AG04450 (cell line): Measurements from ENCODE around the gene ARHGAP32. TPM values are rescaled to one million over a fixed set of nuclear protein-coding genes. Genes with fewer than 3 reads are reported as not detected.

ENCODE experiments used
- CTCF ChIA-PET: fragments of 300-600, 350-600 bp; formaldehyde crosslinking; extraction: SDS; loops from one replicate; lab custom pipeline; 2022; ENCODE audit warnings: antibody characterized with exemption, inconsistent platforms; lab: Charles Lee
- POLR2A ChIA-PET: fragments of 350-600 bp; formaldehyde crosslinking; extraction: SDS; loops from one replicate; lab custom pipeline; 2021; ENCODE audit warnings: antibody characterized with exemption, inconsistent platforms; lab: Yijun Ruan, JAX
- DNase-seq: peaks from one replicate; pipeline ENCODE4 v3.0.0-alpha.2; 2011; ENCODE audit warnings: low read depth, low spot score
- H3K27ac ChIP-seq: one replicate; pipeline ENCODE4 v1.5.1; 2012; ENCODE audit warnings: low read depth, low read length, control low read depth
- H3K27me3 ChIP-seq: one replicate; pipeline ENCODE4 v1.6.0; 2012; ENCODE audit warnings: low read length; ENCODE audit not compliant: control insufficient read depth, insufficient read depth
- H3K4me3 ChIP-seq: 2 replicates; pipeline ENCODE4 v1.5.1; 2011; ENCODE audit warnings: mild to moderate bottlenecking, low read depth, low read length, control low read depth
- H3K9me3 ChIP-seq: 2 replicates; pipeline ENCODE4 v1.5.1; 2012; ENCODE audit warnings: low read length; ENCODE audit not compliant: control insufficient read depth, insufficient read depth
- polyA plus RNA-seq: library from polyadenylated mRNA; depleted of rRNA; stranded (reverse); fragments of >200 nt; gene quantifications from 2 replicates; pipeline ENCODE4 v1.2.3, GENCODE V29; 2011
- TF ChIP-seq, protein P1 (sequence below): IDR thresholded peaks from 2 replicates; pipeline ENCODE4 v1.5.1; 2011; ENCODE audit warnings: low read depth, low read length, control low read depth, inconsistent platforms

ARHGAP32 gene
- polyA plus RNA-seq, 1 experiment, result 7.5 TPM

DNA sequence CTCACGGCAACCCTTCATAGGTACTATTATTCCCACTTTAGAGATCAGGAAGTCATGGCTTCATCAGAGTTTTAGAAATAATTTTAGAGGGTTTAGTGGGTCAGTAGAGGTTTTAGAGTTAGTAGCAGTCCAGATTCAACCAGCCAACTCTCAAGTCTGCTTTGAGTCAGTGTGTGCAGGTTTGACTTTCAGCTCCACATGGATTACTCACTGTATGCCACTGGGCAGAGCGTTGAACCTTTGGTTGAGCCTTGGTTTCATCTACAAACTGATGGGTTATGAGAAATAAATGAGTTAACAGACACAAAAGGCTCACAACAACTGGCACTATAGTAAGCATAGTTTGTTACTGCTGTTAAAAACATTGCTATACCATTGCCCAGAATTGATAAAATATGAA lies 230.5 kb downstream of the ARHGAP32 start:
- TF ChIP-seq, protein P1, sequence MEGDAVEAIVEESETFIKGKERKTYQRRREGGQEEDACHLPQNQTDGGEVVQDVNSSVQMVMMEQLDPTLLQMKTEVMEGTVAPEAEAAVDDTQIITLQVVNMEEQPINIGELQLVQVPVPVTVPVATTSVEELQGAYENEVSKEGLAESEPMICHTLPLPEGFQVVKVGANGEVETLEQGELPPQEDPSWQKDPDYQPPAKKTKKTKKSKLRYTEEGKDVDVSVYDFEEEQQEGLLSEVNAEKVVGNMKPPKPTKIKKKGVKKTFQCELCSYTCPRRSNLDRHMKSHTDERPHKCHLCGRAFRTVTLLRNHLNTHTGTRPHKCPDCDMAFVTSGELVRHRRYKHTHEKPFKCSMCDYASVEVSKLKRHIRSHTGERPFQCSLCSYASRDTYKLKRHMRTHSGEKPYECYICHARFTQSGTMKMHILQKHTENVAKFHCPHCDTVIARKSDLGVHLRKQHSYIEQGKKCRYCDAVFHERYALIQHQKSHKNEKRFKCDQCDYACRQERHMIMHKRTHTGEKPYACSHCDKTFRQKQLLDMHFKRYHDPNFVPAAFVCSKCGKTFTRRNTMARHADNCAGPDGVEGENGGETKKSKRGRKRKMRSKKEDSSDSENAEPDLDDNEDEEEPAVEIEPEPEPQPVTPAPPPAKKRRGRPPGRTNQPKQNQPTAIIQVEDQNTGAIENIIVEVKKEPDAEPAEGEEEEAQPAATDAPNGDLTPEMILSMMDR, result no peak
- H3K27me3 ChIP-seq, result peaks cover 3% of the 10 kb centered on the region
- ChIA-PET POLR2A (no interaction called here), CTCF (interaction anchor here (0.8 to 9.1 kb wide), 3 partner anchors 60 to 83 kb away, joined by 3 to 348 read pairs (median 3); no protein-coding TSS in a partner anchor)
- DNase-seq, result no peak
- no peaks in the 10 kb centered on the region for H3K9me3 ChIP-seq
- H3K4me3 ChIP-seq, result no peak overlapping the region
- no peak overlapping the region for H3K27ac ChIP-seq

DNA sequence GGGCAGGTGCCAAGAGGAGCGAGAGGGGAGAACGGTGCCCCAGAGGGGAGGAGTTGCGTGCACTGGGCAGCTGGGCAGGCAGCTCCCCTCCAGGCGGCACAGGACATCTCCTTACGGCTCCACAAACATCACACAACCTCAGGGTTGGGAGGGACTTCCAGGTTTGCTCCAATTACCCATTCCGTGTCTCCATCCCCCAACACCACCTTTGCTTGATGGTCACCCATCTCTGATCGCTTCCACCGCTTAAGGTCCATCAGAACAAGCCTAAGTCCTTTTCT lies 235.0 kb downstream of the ARHGAP32 start:
- Histone ChIP-seq H3K27me3 (peaks cover 5% of the 10 kb centered on the region), H3K4me3 (no peak overlapping the region), H3K9me3 (no peaks in the 10 kb centered on the region), H3K27ac (no peak overlapping the region)
- no peak for DNase-seq
- POLR2A ChIA-PET, result no interaction called here
- CTCF ChIA-PET, result interaction anchor here (0.6 to 9.1 kb wide), 37 partner anchors 7 to 1092 kb away, joined by 3 to 348 read pairs (median 5); no protein-coding TSS in a partner anchor
- TF ChIP-seq, protein P1, result no peak

DNA sequence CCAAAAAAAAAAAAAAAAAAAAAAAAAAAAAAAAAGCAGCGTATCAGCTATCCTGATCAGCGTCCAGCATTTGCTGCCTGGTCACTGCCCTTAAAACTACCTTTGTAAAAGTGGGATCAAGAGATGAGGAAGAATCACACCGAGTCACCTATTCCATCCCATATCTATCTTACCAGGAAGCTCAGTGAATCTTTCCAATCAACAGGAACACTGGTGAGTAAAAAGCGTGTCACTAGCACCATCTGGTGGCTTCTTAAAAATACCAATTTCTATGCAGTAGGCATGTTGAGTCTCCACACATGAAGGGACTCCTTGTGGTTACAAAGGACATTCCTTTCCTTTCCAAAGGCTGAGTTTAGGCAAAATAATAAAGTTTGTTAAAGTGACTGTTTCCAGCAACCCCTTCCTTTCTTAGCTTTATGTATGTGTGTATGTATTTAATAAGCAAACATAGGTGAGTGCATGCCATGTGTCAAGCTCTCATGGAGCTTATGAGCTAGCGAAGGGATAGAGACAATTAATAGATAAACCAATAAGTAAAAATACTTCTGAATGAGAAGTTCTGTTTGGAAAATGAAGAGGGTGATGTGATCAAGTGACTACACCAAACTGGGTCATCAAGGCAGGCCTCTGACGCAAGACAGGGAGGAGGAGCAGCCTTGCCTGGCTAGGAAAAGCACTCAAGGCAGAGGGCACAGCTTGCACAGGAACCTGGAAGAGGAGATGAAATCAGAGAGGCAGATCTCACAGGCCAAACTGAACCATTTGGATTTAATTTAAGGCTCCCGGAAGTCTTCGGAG lies 235.5 kb downstream of the ARHGAP32 start:
- ChIA-PET CTCF (interaction anchor here (0.5 to 9.1 kb wide), 55 partner anchors 8 to 1306 kb away, joined by 3 to 348 read pairs (median 5); partner anchors contain the start of gene TP53AIP1), POLR2A (interaction anchor here (0.6 to 1.1 kb wide), 2 partner anchors 72 to 131 kb away, joined by 4 to 6 read pairs; no protein-coding TSS in a partner anchor)
- no peak overlapping the region for H3K4me3 ChIP-seq
- TF ChIP-seq, protein P1, result peak; percentile 74
- peaks cover 5% of the 10 kb centered on the region for H3K27me3 ChIP-seq
- H3K27ac ChIP-seq, result no peak overlapping the region
- no peaks in the 10 kb centered on the region for H3K9me3 ChIP-seq
- DNase-seq, result peak; percentile 47

DNA sequence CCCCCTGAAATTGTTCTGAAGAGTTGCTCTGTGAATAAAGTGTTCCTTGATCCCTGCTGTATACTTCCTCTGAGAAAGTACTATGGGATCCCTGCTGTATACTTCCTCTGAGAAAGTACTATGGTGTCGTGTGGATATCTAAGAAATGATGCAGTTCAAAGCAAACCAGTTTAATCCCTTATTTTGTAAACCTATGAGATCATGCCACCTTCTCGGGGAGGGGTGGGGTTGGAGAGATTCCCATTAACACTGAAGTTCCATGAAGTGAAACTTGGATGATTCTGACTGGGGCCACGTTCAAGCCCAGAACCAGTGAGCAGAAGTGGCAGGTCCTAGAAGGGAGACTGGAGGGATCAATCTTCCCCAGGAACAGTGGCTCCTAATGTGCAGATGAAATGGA lies 236.5 kb downstream of the ARHGAP32 start:
- POLR2A ChIA-PET, result interaction anchor here (1.1 kb wide), 1 partner anchor 71 kb away, joined by 6 read pairs; no protein-coding TSS in a partner anchor

More for the DNA sequence above, 236.5 kb downstream of the ARHGAP32 start:
- no peak for DNase-seq
- TF ChIP-seq, protein P1, result no peak
- H3K4me3 ChIP-seq, result no peak overlapping the region
- no peak overlapping the region for H3K27ac ChIP-seq
- H3K9me3 ChIP-seq, result no peaks in the 10 kb centered on the region
- CTCF ChIA-PET, result interaction anchor here (0.6 to 9.1 kb wide), 28 partner anchors 8 to 926 kb away, joined by 3 to 348 read pairs (median 7); partner anchors contain the start of gene TP53AIP1
- H3K27me3 ChIP-seq, result peaks cover 5% of the 10 kb centered on the region
